HCT116 (cell line): ENCODE results near the gene NTN4.

Experiments used
- POLR2A ChIP-seq: IDR thresholded peaks from 2 replicates; pipeline ENCODE4 v1.7.0; 2011; ENCODE audit warnings: borderline replicate concordance; ENCODE audit not compliant: insufficient read depth, insufficient read length; ENCODE audit errors: extremely low read depth
- REST ChIP-seq: IDR thresholded peaks from 2 replicates; pipeline ENCODE4 v1.6.1; 2012; ENCODE audit warnings: low read depth
- TCF7L2 ChIP-seq: IDR thresholded peaks from 2 replicates; pipeline ENCODE4 v1.7.0; 2011; ENCODE audit warnings: borderline replicate concordance, inconsistent platforms; ENCODE audit not compliant: insufficient read depth, insufficient read length; ENCODE audit errors: extremely low read depth
- TF ChIP-seq, protein P1 (sequence below), 3 experiments: fragments of 200-600 bp in 1 of 3; sonication (generic) in 1 of 3; IDR thresholded peaks in 2 of 3; conservative IDR thresholded peaks in 1 of 3; 2 replicates each; pipeline ENCODE4 v1.5.1; 2012 to 2017; ENCODE audit warnings: low read depth in 2 of 3, low read length in 2 of 3, antibody characterized with exemption in 1 of 3, borderline replicate concordance in 1 of 3, control low read depth in 1 of 3, mild to moderate bottlenecking in 1 of 3, mixed read lengths in 1 of 3, mixed run types in 1 of 3, moderate library complexity in 1 of 3; ENCODE audit not compliant: insufficient read depth in 1 of 3
- TF ChIP-seq, protein P2 (sequence below): IDR thresholded peaks from 2 replicates; pipeline ENCODE4 v1.6.1; 2012

- TF ChIP-seq POLR2A (no peak), REST (no peak), TCF7L2 (no peak)
- TF ChIP-seq, protein P1, sequence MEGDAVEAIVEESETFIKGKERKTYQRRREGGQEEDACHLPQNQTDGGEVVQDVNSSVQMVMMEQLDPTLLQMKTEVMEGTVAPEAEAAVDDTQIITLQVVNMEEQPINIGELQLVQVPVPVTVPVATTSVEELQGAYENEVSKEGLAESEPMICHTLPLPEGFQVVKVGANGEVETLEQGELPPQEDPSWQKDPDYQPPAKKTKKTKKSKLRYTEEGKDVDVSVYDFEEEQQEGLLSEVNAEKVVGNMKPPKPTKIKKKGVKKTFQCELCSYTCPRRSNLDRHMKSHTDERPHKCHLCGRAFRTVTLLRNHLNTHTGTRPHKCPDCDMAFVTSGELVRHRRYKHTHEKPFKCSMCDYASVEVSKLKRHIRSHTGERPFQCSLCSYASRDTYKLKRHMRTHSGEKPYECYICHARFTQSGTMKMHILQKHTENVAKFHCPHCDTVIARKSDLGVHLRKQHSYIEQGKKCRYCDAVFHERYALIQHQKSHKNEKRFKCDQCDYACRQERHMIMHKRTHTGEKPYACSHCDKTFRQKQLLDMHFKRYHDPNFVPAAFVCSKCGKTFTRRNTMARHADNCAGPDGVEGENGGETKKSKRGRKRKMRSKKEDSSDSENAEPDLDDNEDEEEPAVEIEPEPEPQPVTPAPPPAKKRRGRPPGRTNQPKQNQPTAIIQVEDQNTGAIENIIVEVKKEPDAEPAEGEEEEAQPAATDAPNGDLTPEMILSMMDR (IDR thresholded peaks at IDR 0.05 in 2 of 3, conservative IDR thresholded peaks at IDR 0.05 in 1 of 3; ENCODE audit: borderline replicate concordance in 1 of 3, insufficient read depth in 1 of 3, low read depth in 2 of 3, low read length in 2 of 3), result no peak
- TF ChIP-seq, protein P2, sequence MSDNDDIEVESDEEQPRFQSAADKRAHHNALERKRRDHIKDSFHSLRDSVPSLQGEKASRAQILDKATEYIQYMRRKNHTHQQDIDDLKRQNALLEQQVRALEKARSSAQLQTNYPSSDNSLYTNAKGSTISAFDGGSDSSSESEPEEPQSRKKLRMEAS, result no peak
Measured at GRCh38 chr12:95720146-95720545, 70.4 kb downstream of the NTN4 start.
